M059J (cell line): Measurements from ENCODE around the gene MT1A. TPM values are rescaled to one million over a fixed set of nuclear protein-coding genes. Genes with fewer than 3 reads are reported as not detected.
"Not testable (repeated sequence)": the region's sequence is repeated elsewhere in the genome, so short reads cannot be mapped to it uniquely, and the experiment has no call there.

ENCODE experiments used
- DNase-seq: peaks from one replicate; pipeline ENCODE4 v3.0.0-alpha.2; 2012; ENCODE audit warnings: low read depth
- total RNA-seq: library from RNA; depleted of rRNA; stranded (reverse); fragments of >200 nt; shearing (Covaris generic); gene quantifications from 2 replicates; pipeline ENCODE4 v1.2.3, GENCODE V29; 2014

The MT1A gene
- total RNA-seq, 1 experiment from 2014 or later = 9.6 TPM

GRCh38 chr16:56610017-56610608 is 28.4 kb upstream of the MT1A start:
- DNase-seq = peak; percentile 92

- peak; percentile 56 for DNase-seq
These were observed 27.8 kb upstream of the MT1A start for GRCh38 chr16:56610609-56611111.

GRCh38 chr16:56611281-56611833 is 27.1 kb upstream of the MT1A start:
- peak; percentile 92 for DNase-seq

GRCh38 chr16:56613706-56614105 is 24.8 kb upstream of the MT1A start:
- DNase-seq = peak; percentile 27

GRCh38 chr16:56614549-56614991 is 23.9 kb upstream of the MT1A start:
- peak; percentile 94 for DNase-seq

GRCh38 chr16:56615353-56615752 is 23.1 kb upstream of the MT1A start:
- peak; percentile 77 for DNase-seq

GRCh38 chr16:56616608-56617211 is 21.8 kb upstream of the MT1A start:
- DNase-seq = no peak

- DNase-seq = no peak
These were observed 21.0 kb upstream of the MT1A start for GRCh38 chr16:56617212-56618085.

- DNase-seq = no peak
These were observed 20.3 kb upstream of the MT1A start for GRCh38 chr16:56618138-56618537.

GRCh38 chr16:56620339-56620897 is 18.0 kb upstream of the MT1A start:
- no peak for DNase-seq

- DNase-seq = peak; percentile 24
These were observed 16.6 kb upstream of the MT1A start for GRCh38 chr16:56621665-56622445.

GRCh38 chr16:56623184-56623583 is 15.3 kb upstream of the MT1A start:
- DNase-seq = not testable (repeated sequence)

GRCh38 chr16:56623637-56624036 is 14.8 kb upstream of the MT1A start:
- no peak for DNase-seq

- peak; percentile 62 for DNase-seq
These were observed 13.1 kb upstream of the MT1A start, which contains the start of gene MT1E for GRCh38 chr16:56625140-56625942. Gene MT1E (plus strand): TSS chr16:56625781. CDS start chr16:56625852, 71 bp downstream.

GRCh38 chr16:56625943-56626654 is 12.4 kb upstream of the MT1A start:
- DNase-seq = peak; percentile 63

- DNase-seq = no peak
These were observed 11.8 kb upstream of the MT1A start for GRCh38 chr16:56626685-56627084.

GRCh38 chr16:56628486-56629350 is 9.7 kb upstream of the MT1A start:
- peak; percentile 48 for DNase-seq

- no peak for DNase-seq
These were observed 8.9 kb upstream of the MT1A start for GRCh38 chr16:56629531-56629930.
